DOHH2 (cell line): ENCODE measurements around the gene CDKAL1.

Source experiments
- EZH2phosphoT487 ChIP-seq: fragments of 200-600 bp; sonication (generic); IDR thresholded peaks from 2 replicates; pipeline ENCODE4 v1.6.1; 2017; ENCODE audit warnings: borderline replicate concordance, mild to moderate bottlenecking, antibody characterized with exemption, low read length, moderate library complexity, mixed read lengths
- TF ChIP-seq, protein P1 (sequence below): fragments of 200-600 bp; sonication (generic); IDR thresholded peaks from one replicate; pipeline ENCODE4 v1.5.1; 2014; ENCODE audit warnings: antibody characterized with exemption, mild to moderate bottlenecking, low read depth, low read length; ENCODE audit not compliant: poor library complexity, severe bottlenecking

DNA sequence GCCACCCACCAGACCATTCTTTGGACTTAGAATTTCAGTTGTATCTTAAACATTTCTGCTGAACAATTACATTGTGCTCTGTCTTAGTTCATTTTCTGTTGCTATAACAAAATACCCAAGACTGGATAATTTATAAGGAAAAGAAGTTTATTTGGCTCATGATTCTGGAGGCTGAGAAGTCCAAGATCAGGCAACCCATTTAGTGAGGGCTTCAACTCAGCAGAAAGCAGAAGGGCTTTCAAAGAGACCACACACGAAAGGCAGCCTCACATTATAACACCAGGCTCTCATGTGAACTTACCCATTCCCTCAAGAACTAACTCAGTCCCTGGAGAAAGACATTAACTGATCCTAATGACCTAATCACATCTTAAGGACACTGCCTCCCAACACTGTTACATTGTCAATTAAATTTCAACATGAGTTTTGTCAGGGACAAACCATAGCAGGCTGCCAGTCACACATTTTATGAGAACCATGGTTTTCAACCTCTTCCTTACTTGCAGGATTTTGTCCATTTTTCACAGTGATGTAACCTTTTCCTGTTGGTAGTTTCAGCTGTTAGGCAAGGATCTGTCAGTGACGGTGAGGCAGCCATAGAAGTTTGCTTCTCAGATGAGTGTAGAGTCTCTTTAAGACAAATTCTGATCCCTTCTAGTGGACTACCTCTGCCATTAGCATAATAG is 659.7 kb downstream of the CDKAL1 start:
- TF ChIP-seq, protein P1, sequence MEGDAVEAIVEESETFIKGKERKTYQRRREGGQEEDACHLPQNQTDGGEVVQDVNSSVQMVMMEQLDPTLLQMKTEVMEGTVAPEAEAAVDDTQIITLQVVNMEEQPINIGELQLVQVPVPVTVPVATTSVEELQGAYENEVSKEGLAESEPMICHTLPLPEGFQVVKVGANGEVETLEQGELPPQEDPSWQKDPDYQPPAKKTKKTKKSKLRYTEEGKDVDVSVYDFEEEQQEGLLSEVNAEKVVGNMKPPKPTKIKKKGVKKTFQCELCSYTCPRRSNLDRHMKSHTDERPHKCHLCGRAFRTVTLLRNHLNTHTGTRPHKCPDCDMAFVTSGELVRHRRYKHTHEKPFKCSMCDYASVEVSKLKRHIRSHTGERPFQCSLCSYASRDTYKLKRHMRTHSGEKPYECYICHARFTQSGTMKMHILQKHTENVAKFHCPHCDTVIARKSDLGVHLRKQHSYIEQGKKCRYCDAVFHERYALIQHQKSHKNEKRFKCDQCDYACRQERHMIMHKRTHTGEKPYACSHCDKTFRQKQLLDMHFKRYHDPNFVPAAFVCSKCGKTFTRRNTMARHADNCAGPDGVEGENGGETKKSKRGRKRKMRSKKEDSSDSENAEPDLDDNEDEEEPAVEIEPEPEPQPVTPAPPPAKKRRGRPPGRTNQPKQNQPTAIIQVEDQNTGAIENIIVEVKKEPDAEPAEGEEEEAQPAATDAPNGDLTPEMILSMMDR = no peak
- no peak for TF ChIP-seq EZH2phosphoT487
